GM12873 (cell line): ENCODE data around the gene RPN1.

Experiments
- CTCF ChIP-seq: IDR thresholded peaks from 2 replicates; pipeline ENCODE4 v1.5.1; 2012; ENCODE audit warnings: low read depth, mild to moderate bottlenecking, moderate library complexity, low read length, control low read depth; ENCODE audit not compliant: insufficient read depth; ENCODE audit errors: missing control alignments

The RPN1 gene

GRCh38 chr3:128684986-128685726 is 34.5 kb upstream of the RPN1 start:
- no peak for TF ChIP-seq CTCF

DNA sequence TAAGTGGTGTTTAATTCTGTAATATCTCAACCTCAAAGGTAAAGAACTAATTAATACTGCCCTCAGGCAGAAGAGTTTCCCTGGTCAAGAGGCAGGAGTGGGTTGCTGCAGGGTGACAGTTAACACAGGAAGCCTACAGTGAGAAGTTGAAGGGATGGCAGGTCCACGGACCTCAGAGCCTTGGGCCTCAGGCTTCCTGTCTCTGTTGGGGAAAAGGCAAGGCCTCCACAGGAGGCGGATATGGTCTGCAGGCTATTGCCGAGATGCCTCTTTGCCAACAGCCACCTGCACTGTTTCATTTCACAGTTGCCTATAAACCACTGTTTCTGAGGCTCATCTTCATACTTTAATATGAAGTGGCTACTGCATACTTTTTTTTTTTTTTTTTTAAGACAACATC is 33.3 kb upstream of the RPN1 start:
- TF ChIP-seq CTCF, result no peak

DNA sequence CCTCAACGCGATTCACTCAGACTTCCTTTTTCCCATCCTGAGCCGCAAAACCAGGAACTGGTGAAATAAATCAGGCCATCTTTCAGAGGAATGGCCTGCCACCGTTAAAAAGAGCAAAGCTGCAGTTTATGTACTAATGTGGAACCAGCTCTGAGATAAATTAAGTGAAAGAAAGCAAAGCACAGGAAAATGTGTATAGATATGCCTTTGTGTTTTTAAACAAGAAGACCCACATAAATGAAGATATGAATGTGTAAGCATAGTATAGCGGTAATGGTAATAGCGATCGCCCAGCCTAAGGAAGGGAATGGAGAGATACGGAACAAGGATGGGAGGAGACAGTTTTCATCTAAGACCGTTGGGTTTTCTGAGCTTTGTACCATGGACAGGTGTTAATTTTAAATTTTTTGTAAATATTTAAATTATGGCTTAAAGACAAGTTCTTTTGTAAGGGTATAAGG is 30.8 kb upstream of the RPN1 start:
- no peak for TF ChIP-seq CTCF

DNA sequence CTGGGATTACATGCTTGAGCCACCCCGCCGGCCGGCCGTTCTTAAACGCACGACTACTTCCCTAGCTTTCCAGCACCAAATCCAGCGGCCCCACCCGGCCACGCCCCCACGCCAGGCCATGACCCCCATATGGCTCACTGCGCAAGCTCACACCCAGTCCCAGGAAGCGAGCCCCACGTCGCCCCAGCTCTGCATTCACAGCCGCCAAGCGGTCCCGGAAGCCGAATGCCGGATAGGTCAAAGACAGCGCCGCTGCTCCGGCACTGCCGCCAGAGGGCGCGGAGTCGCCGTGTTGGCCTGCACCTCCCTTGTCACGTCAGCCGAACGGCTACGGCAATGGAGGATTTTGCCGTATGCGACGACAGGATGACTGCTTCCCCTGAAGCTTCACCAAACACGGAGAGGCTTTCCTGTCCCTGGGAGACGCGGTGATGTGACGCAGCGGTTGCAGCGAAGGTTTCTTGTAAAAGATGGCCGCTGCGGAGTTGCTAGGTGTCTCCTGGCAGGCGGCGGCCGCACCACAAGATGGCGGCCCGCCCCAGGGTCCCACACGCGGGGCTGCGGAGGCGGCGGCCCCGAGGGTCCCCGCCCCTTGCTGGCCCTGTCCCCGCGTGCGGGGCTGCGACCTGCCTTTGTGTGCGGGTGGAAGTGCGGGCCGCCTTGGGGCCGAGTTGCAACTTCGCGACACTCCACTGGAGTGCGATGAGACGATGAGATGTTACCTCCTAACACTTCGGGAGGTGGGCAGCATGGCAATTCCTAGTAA is 30.2 kb upstream of the RPN1 start:
- peak; percentile 100 for TF ChIP-seq CTCF

GRCh38 chr3:128679338-128679737 is 28.7 kb upstream of the RPN1 start:
- no peak for TF ChIP-seq CTCF

GRCh38 chr3:128674161-128674784 is 23.7 kb upstream of the RPN1 start:
- TF ChIP-seq CTCF, result no peak

DNA sequence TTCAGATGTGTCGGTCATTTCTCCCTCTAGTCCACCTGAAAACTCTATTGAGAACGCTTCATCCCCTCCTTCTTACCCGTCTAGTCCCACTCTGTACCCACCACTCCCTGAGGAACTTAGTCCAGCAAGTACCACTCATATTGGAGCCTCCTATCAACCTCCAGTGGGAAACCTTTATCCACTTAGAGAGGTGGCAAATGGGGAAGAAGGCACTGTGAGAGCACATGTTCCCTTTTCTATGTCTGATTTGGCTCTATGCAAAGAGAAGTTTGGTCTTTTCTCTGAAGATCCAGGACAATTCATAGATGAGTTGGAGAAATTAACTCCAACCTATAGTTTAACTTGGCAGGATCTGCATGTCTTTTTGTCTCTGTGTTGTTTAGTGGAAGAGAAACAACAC is 17.0 kb upstream of the RPN1 start:
- TF ChIP-seq CTCF, result no peak
